ENCODE data around the gene FDX2.

DNA sequence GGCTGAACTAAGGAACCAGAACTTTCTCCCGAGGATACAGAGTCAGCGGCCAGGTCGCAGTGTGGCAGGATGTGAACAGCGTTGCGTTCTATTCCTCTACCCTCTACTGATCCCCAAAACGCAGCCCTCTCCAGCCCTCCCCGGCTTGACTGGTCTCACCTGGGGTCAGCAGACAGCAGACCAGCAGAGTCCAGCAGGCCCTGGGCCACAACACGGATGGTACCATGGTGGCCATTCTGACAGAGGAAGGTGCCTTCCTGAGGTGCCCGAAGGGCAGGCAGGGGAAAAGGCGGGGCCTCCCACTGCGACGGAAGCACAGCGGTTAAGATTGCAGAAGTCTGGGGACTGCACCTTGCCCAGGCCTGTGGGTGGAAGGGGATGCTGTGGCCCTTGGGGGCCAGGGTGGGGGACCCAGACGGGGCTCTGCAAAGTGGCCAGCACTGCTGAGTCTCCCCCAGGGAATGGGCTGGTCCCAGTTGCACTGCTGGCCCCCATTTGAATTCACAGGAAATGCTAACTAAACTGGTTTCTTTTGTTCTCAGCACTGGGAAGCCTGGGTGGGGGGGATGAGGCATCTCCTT is 23.7 kb upstream of the FDX2 start, which contains the start of gene ICAM3:
- TF ChIP-seq ZNF274 (IDR thresholded peaks at IDR 0.05; ENCODE audit: low read depth, low read length) = no peak
- TF ChIP-seq YY1 (IDR thresholded peaks at IDR 0.05; ENCODE audit: insufficient read depth, insufficient read length) = no peak

Data from NT2/D1 (cell line).